ENCODE data around the gene BTNL3. TPM values are rescaled to one million over a fixed set of nuclear protein-coding genes. Genes with fewer than 3 reads are reported as not detected.

The BTNL3 gene
- total RNA-seq, 1 donor from 2014 or later, result not detected

DNA sequence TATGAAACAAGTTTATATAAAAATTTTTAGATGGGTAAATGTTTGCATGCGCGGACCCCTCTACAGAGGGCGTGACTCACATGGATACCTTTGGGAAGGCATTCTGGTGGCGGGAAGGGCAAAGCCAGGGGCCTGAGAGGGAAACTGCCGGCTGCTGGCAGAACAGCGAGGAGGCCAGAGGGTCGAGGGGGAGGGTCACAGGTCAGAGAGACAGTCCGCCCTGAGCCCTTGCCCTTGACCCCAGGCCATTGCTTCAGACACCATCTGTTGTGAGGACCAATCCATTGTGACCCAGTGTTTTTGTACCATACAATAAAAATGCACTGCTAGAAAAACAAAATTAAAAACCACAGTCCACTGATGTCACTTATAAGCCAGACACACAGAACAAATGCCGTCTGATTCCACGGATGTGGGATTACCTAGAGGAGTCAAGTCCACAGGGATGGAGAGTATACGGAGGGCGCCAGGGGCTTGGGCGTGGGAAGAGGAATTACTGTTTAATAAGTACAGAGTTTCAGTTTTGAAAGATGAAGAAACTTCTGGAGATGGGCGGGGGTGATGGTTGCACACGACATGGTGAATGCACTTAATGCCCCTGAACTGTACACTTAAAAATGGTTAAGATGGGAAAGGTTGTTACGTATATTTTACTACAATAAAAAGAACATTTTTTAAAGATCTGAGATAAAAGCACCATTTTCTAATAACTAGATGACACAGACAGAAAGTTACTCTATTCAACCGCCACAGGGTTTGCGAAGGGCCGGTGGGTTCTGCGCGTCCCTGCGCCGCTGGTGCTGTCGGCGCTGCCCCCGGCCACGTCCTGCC lies 63.4 kb downstream of the BTNL3 start:
- Mint-ChIP-seq H3K27ac (ENCODE audit: unreplicated experiment) (no peak overlapping the region), H3K4me1 (ENCODE audit: low read depth, unreplicated experiment) (peaks cover 3% of the 10 kb centered on the region), H3K4me3 (ENCODE audit: unreplicated experiment) (peak overlapping the region; percentile 71), H3K27me3 (ENCODE audit: low read depth, unreplicated experiment) (peaks cover 80% of the 10 kb centered on the region), H3K9me3 (ENCODE audit: unreplicated experiment) (peaks cover 9% of the 10 kb centered on the region), H3K36me3 (ENCODE audit: low read depth, unreplicated experiment) (no peaks in the 10 kb centered on the region)
- no peaks in the 10 kb centered on the region for H3K36me3 ChIP-seq (ENCODE audit: insufficient read depth, low read length)
- no peak for FAIRE-seq
- H4K20me1 ChIP-seq (ENCODE audit: insufficient read depth, low read length), result no peaks in the 10 kb centered on the region
- H3K9me3 ChIP-seq (ENCODE audit: insufficient read depth, low read depth, low read length), result no peaks in the 10 kb centered on the region
- H3K4me1 ChIP-seq (ENCODE audit: insufficient read depth, low read length), result no peaks in the 10 kb centered on the region
- H3K79me2 ChIP-seq (ENCODE audit: insufficient read depth, low read length), result no peaks in the 10 kb centered on the region
- TF ChIP-seq, protein P1, sequence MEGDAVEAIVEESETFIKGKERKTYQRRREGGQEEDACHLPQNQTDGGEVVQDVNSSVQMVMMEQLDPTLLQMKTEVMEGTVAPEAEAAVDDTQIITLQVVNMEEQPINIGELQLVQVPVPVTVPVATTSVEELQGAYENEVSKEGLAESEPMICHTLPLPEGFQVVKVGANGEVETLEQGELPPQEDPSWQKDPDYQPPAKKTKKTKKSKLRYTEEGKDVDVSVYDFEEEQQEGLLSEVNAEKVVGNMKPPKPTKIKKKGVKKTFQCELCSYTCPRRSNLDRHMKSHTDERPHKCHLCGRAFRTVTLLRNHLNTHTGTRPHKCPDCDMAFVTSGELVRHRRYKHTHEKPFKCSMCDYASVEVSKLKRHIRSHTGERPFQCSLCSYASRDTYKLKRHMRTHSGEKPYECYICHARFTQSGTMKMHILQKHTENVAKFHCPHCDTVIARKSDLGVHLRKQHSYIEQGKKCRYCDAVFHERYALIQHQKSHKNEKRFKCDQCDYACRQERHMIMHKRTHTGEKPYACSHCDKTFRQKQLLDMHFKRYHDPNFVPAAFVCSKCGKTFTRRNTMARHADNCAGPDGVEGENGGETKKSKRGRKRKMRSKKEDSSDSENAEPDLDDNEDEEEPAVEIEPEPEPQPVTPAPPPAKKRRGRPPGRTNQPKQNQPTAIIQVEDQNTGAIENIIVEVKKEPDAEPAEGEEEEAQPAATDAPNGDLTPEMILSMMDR (IDR thresholded peaks at IDR 0.05; ENCODE audit: insufficient read depth, low read depth, low read length), result no peak
- no peak for TF ChIP-seq EZH2 (IDR thresholded peaks at IDR 0.05; ENCODE audit: insufficient read depth, low read length)
- peak overlapping the region; percentile 47 for H2AFZ ChIP-seq (ENCODE audit: low read depth, low read length)
- H3K4me2 ChIP-seq (ENCODE audit: low read length), result peak overlapping the region; percentile 79
- H3K27me3 ChIP-seq (ENCODE audit: insufficient read depth, low read length), result peaks cover 32% of the 10 kb centered on the region
- H3K4me3 ChIP-seq (ENCODE audit: insufficient read depth, low read depth, low read length), result no peak overlapping the region
- no peak overlapping the region for H3K27ac ChIP-seq (ENCODE audit: low read depth, low read length)
- no peak overlapping the region for H3K9ac ChIP-seq (ENCODE audit: low read length)
- DNase-seq (ENCODE audit: low read depth), result no peak

DNA sequence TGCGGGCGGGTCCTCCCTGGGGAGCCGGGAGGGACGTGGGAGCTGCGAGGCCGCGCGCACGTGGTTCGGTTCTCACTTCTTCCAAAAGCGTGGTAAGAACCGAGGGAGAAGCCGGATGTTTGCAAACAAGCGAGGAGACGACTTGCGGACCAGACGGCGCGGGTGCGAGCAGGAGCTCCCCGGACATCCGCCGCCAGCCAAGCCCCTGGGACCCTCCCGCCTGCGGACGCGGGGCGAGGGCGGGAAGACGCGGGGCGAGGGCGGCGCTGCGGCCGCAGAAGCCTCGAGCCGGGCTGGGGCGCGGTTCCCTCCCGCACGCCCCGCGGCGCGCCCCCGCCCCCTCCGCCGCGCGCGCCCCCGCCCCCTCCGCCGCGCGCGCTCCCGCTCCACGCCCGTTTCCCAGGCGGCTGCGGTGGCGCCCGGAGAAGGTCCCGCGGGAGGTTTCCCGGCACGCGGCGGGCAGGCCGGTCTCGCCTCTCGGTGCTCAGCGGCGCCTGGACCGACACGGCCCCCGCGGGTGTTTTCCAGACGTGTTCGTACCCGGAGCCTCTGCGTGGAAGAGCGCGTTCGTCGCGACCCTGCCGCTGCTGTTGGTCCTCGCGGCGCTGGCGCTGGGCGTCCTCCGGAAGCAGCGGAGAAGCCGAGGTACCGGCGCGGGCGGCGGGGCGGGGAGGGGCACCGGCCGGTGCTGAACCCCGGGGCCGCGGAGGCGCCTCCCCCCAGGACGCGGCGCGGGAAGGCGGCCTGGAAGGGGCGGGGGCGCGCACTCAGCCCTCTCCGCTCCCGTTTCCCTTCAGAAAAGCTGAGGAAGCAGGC lies 64.2 kb downstream of the BTNL3 start:
- H3K4me3 ChIP-seq (ENCODE audit: insufficient read depth, low read depth, low read length), result no peak overlapping the region
- Mint-ChIP-seq H3K36me3 (ENCODE audit: low read depth, unreplicated experiment) (no peaks in the 10 kb centered on the region), H3K27ac (ENCODE audit: unreplicated experiment) (no peak overlapping the region), H3K4me3 (ENCODE audit: unreplicated experiment) (peak overlapping the region; percentile 72), H3K4me1 (ENCODE audit: low read depth, unreplicated experiment) (peaks cover 3% of the 10 kb centered on the region), H3K9me3 (ENCODE audit: unreplicated experiment) (peaks cover 9% of the 10 kb centered on the region), H3K27me3 (ENCODE audit: low read depth, unreplicated experiment) (peaks cover 82% of the 10 kb centered on the region)
- H3K36me3 ChIP-seq (ENCODE audit: insufficient read depth, low read length), result no peaks in the 10 kb centered on the region
- no peaks in the 10 kb centered on the region for H4K20me1 ChIP-seq (ENCODE audit: insufficient read depth, low read length)
- no peaks in the 10 kb centered on the region for H3K4me1 ChIP-seq (ENCODE audit: insufficient read depth, low read length)
- no peaks in the 10 kb centered on the region for H3K79me2 ChIP-seq (ENCODE audit: insufficient read depth, low read length)
- no peak for FAIRE-seq
- DNase-seq (ENCODE audit: low read depth), result no peak
- H3K9ac ChIP-seq (ENCODE audit: low read length), result no peak overlapping the region
- H3K4me2 ChIP-seq (ENCODE audit: low read length), result peak overlapping the region; percentile 79
- no peak overlapping the region for H3K27ac ChIP-seq (ENCODE audit: low read depth, low read length)
- peak overlapping the region; percentile 52 for H2AFZ ChIP-seq (ENCODE audit: low read depth, low read length)
- H3K9me3 ChIP-seq (ENCODE audit: insufficient read depth, low read depth, low read length), result no peaks in the 10 kb centered on the region
- peaks cover 36% of the 10 kb centered on the region for H3K27me3 ChIP-seq (ENCODE audit: insufficient read depth, low read length)
- TF ChIP-seq EZH2 (IDR thresholded peaks at IDR 0.05; ENCODE audit: insufficient read depth, low read length), result no peak
- TF ChIP-seq, protein P1 (IDR thresholded peaks at IDR 0.05; ENCODE audit: insufficient read depth, low read depth, low read length), result no peak
